Stromal cell of bone marrow (primary cell): Measurements from ENCODE around the gene SORCS1.

ENCODE experiments used
- DNase-seq: peaks from one replicate; pipeline ENCODE4 v3.0.0-alpha.2; 2012; ENCODE audit warnings: low read depth

The SORCS1 gene

GRCh38 chr10:106537866-106538265 is 626.6 kb downstream of the SORCS1 start:
- DNase-seq = no peak

GRCh38 chr10:106535304-106535953 is 629.1 kb downstream of the SORCS1 start:
- no peak for DNase-seq

- no peak for DNase-seq
Observed at GRCh38 chr10:106534441-106534840, 630.1 kb downstream of the SORCS1 start.

- DNase-seq = no peak
Observed at GRCh38 chr10:106528702-106529101, 635.8 kb downstream of the SORCS1 start.

- DNase-seq = no peak
Observed at GRCh38 chr10:106525835-106526234, 638.7 kb downstream of the SORCS1 start.
